HT-29 (cell line): ENCODE results near the gene YPEL1. TPM values are rescaled to one million over a fixed set of nuclear protein-coding genes. Genes with fewer than 3 reads are reported as not detected.
"Not testable (repeated sequence)": the region's sequence is repeated elsewhere in the genome, so short reads cannot be mapped to it uniquely, and the experiment has no call there.

Experiments used
- DNase-seq: peaks from one replicate; pipeline ENCODE4 v3.0.0-alpha.2; 2015; ENCODE audit warnings: low spot score
- total RNA-seq: library from RNA; depleted of rRNA; stranded (reverse); fragments of >200 nt; shearing (Covaris generic); gene quantifications from 2 replicates; pipeline ENCODE4 v1.2.3, GENCODE V29; 2014

Gene YPEL1
- total RNA-seq, 1 experiment from 2014 or later: 4.2 TPM

DNA sequence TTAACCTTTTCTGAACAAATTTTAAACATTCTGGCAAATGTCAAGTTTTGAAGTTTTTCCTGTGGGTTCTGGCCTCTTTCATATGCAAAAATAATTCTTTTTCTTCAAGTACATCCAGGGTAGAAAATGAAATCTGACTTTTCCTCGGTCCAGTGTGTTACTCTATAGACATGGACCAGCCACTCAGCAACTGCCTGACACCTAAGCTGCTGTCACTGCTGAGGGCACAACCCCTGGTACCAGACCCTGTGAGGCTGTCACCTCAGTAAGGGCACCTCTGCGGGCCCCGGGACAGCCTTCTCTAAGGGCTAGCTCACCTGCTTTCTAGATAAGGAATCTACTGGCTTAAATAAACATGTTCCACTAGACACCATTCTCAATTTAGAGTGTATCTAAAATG is 36.0 kb downstream of the YPEL1 start:
- no peak for DNase-seq

DNA sequence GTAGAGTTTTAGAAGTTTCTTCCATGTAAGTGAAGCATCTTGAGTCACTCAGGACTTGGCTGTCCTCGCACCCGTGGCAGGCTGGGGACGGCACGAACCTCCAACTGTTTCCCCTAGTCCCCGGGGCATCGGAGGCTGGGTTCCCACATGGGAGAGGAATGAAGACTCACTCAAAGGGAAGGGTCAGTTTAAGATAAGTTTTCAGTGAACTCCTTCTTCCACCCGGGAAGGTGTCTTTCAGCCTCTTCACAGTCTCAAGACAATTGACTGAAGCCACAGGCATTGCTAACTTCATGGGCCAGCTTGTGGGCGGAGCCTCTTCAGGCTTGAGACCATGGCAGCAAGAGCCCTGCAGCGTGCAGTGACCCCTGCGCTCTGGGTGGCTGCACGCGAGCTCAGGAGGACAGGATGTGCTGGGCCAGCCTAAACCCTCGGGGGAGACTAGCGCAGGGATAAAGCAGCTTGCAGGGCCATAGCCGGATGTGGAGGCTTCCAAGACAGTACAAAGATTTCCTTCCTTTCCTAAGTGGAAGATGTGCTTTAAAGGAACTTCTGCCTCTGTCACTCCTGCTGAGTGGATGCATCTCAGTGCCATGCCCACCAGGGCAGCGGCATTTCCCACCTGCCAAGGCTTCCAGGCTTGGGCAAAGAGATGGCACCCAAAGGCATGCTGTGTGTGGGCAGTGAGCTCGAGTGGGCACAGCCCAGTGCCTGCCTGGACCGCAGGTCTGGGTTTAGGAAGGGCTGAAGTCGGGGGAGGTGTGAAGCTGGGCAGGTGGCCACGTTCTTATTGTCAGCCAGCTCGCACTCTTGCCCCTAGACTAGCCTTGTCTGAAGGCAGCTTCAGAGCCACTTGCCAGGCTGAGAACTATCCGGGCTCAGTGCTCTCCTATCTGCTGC is 36.9 kb downstream of the YPEL1 start:
- DNase-seq: no peak

DNA sequence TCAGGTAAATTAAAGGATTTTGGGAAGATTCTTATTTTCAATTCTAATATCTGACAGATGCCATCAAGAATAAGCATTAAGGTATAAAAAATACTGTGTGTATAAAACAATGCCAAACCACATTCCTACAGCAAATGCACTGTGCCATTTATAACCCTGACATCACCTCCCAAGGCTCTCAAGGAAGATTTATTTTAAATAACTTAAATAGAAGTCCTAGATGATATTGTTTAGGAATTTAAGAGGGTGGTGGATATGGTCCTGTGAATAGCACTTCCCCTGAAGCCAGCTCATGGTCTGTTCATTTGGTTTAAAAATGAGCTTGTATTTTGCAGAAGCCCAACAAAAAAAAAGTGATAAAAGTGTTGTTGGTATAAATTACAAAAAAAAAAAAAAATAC is 37.7 kb downstream of the YPEL1 start:
- no peak for DNase-seq

DNA sequence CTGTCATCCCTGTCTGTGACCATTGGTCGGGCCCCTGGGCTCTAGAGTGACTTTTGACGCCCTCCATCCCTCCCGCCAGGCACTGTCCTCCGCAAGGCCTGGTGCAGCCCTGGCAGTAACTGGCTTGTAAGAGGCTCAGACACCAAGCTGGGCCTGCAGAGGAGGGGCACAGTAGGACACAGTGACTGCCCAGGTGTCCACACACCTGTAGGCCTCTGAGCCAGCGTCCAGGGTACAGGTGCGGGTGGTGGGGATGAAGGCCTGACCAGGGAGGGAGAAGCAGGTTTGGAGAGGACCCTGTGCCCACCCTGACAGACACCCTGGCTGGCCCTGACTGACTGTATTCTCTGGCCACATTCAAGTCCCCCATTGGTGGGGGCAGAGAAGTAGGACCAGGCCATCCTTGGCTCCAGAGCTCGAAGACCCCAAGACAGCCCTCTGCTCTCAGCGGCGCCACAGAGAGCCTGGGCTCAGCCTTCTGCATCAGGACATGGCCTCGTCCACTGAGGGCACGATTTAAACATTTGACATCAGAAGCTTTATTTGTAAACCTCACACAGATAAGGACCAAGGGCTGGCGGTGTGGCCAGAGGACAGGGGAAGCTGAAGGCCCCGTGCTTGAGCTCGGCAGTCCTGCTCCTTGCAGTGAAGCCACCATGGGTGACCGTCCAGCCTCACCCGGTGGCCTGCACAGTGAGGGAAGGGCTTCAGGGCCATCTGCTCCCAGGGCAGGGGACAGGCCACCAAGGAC is 38.4 kb downstream of the YPEL1 start:
- DNase-seq: no peak

DNA sequence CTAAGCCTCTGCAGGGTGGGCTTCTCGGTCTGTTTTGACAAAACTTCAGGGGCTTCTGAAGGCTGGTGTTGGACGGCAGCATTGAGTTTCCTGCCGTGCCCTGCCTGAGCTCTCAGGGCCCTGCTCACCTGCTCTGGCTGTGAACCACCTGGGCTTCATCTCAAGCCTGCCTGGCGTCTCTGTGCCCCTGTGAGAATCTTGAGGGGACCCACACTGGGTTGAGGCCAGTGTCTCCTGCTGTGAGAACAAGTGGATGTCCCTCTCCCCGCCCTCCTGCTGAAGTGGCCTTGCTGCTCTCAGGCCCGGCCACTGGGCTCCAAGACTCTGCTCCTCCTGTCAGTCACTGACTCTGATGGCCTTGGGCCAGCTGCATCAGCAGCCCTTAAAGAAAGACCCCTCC is 39.5 kb downstream of the YPEL1 start:
- DNase-seq: no peak

DNA sequence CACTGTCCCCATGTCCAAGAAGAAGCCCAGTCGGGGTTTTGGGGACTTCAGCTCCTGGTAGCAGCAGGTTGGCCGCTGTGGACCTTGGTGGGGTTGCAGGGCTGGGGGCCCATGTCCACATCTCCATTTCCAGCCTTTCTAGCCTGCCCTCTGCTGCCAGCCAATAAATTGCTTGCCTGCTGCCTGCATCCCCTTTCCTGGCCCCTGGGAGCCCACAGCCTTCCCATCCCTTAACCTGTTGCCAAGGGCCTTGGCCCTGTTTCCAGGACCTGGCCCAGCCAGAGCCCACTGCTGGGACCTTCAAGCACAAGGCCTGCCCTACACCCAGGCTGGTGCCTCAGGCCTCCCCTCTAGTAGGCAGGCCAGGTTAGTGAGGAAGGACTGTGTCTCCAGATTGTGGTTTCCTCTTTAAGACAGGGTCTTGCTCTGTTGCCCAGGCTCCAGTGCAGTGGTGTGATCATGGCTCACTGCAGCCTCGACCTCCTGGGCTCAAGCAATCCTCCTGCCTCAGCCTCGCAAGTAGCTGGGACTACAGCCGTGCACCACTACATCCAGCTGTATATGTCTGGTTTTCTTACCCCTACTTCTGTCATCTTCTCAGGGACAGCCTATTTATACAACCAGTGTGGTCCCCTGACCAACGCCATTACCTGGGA is 40.0 kb downstream of the YPEL1 start:
- DNase-seq: no peak

DNA sequence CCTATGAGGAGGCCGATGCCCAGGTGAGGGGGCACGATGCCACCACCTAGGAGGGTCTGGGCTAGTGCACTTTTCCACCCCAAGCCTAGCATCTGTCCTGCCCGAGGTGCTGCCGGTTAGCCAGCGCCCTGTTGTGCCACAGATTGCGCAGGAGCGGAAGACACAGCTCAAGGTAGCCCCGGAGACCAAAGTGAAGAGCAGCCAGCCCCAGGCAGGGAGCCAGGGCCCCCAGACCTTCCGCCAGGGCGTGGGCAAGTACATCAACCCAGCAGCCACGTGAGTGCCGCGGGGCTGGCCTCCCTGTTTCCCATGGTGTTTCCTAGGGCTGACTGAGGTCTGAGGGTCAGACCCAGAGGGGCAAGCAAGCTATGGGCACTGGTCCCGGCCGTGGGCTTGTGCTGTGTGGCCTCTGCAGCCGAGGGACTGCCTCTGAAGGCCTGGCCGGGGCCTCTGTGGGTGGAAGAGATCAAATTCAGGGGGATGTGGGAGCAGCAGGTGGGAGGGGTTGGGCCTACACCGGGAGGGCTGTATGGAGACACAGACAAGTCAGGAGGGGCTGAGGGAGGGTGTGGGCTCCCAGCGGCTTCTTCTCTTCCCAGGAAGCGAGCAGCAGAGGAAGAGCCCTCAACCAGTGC is 40.7 kb downstream of the YPEL1 start:
- DNase-seq: no peak

DNA sequence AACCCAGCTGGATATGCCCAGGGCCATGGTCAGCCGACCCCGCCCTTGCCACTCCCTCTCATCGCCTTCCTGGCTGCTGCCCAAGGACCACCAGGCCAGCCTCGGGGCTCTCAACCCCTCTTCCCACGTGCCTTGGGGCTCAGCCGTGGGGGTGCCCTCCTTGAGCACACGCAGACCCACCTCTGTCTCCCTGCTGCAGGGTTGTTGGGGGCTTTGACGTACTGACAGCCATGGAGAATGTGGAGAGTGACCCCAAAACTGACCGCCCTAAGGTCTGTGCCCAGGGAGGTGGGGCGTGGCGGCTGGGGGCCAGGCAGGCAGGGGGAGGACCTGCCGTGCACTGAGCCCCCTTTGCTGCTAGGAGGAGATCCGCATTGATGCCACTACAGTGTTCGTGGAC is 41.2 kb downstream of the YPEL1 start:
- DNase-seq: no peak

DNA sequence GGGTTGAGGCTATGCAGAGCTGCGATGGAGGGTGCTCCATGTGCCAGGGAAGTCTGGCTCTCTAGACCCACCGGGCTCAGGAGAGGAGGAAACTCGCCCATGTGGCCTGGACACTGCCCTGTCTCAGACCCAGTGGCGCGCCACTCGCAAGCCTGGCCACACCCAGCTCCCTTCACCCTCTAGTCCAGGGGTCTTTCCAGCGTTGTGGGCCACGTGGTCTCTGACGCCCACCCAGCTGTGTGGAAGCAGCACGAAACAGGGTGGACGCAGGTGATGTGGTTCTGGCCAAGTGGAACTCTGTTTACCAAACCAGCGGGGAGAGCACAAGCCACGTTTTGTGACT is 41.6 kb downstream of the YPEL1 start:
- DNase-seq: no peak

DNA sequence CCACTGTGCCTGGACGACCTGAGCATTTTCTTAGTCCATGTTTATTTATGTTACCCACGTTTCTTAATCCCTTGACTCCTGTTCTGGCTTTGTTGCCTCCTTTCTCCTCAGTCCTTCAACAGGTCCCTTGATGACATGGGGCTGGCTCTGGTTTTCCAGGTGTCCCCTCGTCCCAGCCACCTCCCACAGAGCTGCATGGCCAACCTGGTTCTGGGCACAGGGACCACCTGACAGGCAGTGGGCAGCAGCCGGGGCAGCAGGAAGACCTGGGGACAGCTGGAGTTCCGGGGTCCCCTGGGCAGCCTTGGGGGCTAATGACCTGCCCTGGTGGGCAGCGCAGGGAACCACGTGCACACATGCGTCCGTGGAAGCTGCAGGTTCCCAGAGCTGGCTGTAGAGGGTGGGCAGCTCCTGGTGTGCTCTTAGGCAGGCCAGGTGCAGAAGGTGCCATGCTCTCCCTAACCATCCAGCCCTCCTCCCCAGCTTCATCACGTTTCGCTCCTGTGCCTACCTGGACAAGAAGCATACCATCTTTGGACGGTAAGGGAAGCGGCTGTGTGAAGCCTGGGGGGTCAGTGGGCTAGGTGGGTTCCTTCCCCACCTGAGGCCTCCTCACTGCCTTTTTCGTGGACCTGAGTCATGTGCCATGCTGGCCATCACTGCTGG is 42.1 kb downstream of the YPEL1 start:
- no peak for DNase-seq

DNA sequence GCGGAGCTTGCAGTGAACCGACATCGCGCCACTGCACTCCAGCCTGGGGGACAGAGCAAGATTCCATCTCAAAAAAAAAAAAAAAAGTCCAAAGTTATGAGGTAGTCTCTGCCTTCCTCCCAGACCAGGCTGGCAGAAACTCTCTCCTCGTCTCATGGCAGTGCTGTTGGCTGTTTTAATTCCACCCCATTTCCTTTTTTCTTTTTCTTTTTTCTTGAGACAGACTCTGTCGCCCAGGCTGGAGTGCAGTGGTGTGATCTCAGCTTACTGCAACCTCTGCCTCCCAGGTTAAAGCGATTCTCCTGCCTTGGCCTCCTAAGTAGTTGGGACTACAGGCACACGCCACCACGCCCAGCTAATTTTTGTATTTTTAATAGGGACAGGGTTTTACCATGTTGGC is 42.7 kb downstream of the YPEL1 start:
- DNase-seq: not testable (repeated sequence)

DNA sequence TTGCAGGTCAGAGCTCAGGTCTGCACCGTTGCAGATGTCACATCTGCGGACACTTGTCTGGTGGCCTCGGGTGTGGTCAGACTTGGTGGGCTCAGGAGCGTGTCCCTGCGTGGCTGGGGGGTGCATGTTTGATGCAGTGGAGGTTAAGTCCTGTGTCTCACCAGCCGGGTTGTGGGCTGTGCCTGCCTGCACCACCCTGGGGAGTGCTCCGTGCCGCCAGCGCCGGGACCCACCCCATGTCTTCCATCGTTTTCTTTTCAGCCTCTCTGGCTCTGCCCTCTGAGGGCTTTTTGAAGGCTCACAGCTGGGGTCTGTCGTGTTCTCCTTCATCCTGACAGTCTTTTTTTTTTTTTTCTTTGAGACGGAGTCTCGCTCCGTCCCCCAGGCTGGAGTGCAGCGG is 43.8 kb downstream of the YPEL1 start:
- DNase-seq: no peak

DNA sequence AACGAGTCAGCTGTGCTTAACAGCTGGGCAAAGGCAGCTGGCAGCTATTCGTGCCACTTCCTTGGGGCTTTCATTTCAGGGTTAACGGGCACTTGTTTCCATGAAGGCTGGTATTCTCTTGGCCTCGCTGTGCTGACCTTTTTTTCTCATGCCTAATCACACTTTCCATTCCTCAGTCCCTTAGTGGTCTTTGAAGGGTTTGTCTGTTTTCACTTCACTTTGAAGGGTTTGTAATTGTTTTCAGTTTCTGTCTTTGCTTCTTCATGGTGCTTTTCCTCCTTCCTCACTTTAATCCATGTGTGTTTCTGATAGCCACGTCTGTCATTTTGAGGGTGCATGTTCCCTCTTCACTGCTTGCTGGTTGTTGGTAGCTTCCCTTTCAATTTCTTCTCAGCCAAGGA is 45.2 kb downstream of the YPEL1 start:
- DNase-seq: no peak

DNA sequence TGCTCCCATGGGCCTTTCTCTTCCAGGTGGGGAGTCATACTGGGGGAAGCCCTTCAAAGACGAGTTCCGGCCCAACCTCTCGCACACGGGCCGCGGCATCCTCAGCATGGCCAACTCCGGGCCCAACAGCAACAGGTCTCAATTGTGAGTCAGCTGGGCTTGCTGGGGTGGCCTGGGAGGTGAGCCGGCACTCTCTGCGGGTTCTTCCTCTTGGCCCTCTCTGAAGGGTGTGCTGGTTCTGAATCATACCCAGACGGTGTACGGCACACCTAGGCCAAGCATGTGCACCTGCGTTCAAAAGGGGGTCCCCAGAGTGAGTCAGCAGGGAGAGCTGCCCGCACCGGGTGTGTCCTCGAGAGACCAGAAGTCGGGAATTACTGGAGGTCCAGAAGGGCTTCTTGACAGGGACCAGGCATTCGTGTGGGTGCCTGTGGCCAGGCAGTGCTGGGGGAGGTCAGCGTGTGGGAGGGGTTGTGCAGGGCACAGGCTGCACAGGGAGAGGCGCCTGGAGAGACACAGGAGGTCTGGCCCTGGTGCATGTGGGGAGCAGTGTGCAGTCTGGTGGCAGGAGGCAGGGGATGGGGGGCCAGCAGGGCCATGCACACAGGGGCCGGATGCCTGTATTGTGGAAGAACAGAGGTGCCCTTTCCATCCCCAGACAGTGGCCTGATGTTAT is 46.8 kb downstream of the YPEL1 start:
- DNase-seq: no peak

DNA sequence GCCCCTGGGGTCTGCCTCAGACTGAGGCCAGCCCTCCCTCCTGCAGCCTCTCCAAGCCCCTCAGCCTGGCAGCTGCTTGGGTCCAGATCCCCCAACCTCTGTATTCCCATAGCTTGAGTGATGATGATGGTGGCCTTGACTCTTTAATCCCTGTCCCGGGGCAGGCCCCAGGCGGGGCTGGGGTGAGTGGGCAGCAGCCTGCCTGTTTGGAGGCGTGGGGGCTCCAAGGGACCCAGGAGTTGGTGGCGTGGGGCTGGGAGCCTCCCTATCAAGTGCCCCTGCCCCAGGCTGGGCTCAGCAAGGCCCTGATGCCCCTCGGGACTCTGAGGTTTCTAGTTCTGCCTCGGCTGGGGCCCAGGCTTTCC is 47.3 kb downstream of the YPEL1 start:
- no peak for DNase-seq

DNA sequence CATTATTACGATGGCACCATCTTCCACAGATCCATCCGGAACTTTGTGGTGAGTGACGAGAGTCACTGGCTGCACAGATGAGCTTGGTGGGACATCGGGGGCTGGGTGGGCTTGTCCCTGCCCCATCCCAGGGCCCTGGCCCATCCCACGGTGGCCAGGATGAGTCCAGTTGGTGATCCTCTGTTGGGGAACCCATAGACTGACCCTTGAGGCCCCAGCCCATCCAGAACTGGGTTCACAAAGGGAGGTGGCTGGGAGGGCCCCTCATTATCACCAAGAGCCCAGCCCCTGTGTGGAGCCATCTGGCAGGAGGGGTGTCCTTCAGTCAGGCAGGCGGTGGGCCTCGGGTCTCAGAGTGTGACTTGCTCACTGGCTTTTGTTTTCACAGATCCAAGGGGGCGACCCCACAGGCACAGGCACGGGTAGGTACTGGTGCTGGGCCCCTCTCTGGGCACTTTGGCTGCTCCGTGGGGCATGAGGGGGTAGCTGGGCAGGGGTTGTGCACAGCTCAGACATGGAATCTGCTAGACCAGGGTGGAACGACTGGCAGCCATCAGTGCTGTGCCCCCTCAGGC is 47.8 kb downstream of the YPEL1 start:
- no peak for DNase-seq

DNA sequence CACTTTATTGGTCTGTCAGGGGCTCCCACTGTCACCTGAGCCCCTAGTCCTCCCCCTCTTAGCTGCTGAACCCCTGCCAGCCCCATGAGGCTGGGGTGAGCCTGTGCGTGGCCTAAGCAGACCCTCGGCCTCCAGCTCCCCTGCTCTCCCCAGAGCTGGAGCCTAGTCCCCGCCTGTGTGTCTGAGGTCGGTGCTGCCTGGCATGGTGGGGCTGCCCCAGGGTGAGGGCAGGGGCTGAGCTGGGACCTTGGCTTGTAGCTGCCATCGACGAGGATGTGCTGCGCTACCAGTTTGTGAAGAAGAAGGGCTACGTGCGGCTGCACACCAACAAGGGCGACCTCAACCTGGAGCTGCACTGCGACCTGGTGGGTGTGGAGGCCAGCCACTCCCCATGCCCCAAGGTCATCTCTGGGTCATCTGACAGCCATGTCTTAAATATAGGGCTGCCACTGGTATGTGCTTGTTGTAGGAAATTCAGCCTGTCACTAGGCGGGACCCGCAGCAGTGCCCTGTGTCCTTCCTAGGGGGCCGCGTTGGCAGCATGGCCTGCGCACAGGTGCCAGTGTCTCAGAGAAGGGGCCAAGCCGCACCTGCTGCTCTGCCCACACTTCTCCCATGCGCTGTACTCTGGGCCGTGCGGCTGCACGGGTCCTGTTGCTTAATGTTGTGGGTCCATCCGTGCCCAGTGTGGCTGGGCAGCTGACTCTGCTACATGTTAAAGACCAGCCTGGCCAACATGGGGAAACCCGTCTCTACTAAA is 48.8 kb downstream of the YPEL1 start:
- no peak for DNase-seq

DNA sequence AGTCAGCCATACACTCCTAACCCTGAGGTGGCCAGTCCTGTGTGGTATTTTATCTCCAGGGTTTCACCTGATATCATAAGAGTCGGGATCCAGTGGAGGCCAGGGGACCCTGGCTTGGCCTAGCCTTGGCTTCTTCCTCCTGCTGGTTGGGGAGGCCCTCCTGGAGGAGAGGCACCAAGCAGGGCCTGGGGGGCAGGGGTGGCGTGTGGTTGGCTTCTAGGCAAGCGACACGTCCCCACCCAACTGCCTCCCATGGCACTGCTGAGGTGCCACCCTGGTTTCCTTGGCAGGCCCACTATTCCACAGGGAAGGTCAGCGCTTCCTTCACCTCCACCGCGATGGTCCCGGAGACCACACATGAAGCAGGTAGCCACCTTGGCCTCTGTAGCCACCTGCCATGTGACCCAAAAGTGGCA is 49.4 kb downstream of the YPEL1 start:
- no peak for DNase-seq

DNA sequence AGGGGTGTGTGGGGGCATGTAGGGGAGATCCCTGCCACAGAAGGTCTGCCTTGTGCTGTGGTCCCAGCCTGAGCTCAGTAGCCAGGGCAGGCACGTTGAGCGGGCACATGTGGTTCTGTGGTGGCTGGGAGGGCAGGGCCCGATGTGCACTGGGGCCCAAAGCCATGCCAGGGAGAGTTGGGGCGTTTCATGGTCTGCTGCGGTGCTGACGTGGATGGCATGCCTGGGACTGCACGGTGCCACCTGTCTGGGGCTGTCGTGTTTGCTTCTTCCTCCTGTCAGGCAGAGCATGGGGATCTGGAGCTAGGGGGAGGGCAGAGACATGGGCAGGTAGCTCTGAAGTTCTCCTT is 50.5 kb downstream of the YPEL1 start:
- DNase-seq: no peak
